ENCODE results near the gene ACOT11.

DNA sequence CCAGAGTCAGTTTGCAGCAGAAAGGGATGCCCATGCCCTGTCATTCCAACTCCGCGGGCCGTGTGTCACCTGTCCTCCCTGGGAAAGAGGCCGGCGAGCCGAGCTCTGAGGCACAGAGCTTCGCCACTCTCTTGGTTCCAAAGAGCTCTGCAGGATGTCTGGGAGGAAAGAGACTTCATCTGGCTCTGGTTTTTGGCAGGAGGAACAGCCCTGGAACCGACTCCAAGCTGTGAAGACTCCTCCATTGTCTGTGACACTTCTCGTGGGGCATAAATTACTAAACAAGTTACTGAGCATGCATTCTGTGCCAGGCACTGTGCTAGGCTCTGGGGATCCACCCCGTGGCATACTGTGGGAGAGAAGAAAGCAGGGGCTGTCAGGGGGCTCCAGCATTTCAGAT lies 79.2 kb downstream of the ACOT11 start:
- TF ChIP-seq, protein P1, sequence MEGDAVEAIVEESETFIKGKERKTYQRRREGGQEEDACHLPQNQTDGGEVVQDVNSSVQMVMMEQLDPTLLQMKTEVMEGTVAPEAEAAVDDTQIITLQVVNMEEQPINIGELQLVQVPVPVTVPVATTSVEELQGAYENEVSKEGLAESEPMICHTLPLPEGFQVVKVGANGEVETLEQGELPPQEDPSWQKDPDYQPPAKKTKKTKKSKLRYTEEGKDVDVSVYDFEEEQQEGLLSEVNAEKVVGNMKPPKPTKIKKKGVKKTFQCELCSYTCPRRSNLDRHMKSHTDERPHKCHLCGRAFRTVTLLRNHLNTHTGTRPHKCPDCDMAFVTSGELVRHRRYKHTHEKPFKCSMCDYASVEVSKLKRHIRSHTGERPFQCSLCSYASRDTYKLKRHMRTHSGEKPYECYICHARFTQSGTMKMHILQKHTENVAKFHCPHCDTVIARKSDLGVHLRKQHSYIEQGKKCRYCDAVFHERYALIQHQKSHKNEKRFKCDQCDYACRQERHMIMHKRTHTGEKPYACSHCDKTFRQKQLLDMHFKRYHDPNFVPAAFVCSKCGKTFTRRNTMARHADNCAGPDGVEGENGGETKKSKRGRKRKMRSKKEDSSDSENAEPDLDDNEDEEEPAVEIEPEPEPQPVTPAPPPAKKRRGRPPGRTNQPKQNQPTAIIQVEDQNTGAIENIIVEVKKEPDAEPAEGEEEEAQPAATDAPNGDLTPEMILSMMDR (tag by site-specific recombination; IDR thresholded peaks at IDR 0.05), result no peak
- TF ChIP-seq ZBTB7A (tag by site-specific recombination; IDR thresholded peaks at IDR 0.05; ENCODE audit: low read depth) (no peak), ZFP3 (tag by site-specific recombination; IDR thresholded peaks at IDR 0.05; ENCODE audit: low read depth) (no peak), ZNF292 (tag by site-specific recombination; IDR thresholded peaks at IDR 0.05; ENCODE audit: borderline replicate concordance, low read depth) (no peak), ZNF248 (tag by site-specific recombination; IDR thresholded peaks at IDR 0.05) (no peak), ZNF146 (tag by site-specific recombination; IDR thresholded peaks at IDR 0.05) (no peak)
- TF ChIP-seq, protein P2, sequence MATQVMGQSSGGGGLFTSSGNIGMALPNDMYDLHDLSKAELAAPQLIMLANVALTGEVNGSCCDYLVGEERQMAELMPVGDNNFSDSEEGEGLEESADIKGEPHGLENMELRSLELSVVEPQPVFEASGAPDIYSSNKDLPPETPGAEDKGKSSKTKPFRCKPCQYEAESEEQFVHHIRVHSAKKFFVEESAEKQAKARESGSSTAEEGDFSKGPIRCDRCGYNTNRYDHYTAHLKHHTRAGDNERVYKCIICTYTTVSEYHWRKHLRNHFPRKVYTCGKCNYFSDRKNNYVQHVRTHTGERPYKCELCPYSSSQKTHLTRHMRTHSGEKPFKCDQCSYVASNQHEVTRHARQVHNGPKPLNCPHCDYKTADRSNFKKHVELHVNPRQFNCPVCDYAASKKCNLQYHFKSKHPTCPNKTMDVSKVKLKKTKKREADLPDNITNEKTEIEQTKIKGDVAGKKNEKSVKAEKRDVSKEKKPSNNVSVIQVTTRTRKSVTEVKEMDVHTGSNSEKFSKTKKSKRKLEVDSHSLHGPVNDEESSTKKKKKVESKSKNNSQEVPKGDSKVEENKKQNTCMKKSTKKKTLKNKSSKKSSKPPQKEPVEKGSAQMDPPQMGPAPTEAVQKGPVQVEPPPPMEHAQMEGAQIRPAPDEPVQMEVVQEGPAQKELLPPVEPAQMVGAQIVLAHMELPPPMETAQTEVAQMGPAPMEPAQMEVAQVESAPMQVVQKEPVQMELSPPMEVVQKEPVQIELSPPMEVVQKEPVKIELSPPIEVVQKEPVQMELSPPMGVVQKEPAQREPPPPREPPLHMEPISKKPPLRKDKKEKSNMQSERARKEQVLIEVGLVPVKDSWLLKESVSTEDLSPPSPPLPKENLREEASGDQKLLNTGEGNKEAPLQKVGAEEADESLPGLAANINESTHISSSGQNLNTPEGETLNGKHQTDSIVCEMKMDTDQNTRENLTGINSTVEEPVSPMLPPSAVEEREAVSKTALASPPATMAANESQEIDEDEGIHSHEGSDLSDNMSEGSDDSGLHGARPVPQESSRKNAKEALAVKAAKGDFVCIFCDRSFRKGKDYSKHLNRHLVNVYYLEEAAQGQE (tag by site-specific recombination; IDR thresholded peaks at IDR 0.05), result no peak
